ENCODE data around the gene TIAM2.

The TIAM2 gene

GRCh38 chr6:155141512-155141911 lies 146.4 kb downstream of the TIAM2 start:
- DNase-seq: no peak

GRCh38 chr6:155142168-155143028 lies 147.3 kb downstream of the TIAM2 start:
- DNase-seq: no peak

GRCh38 chr6:155143029-155143577 lies 148.0 kb downstream of the TIAM2 start:
- no peak for DNase-seq

GRCh38 chr6:155143578-155144106 lies 148.5 kb downstream of the TIAM2 start:
- no peak for DNase-seq

- DNase-seq: no peak
These were observed 151.1 kb downstream of the TIAM2 start for GRCh38 chr6:155146205-155146604.

GRCh38 chr6:155147958-155148663 lies 153.0 kb downstream of the TIAM2 start:
- no peak for DNase-seq

- no peak for DNase-seq
These were observed 156.0 kb downstream of the TIAM2 start for GRCh38 chr6:155150967-155151671.

GRCh38 chr6:155152211-155153076 lies 157.3 kb downstream of the TIAM2 start:
- DNase-seq: peak; percentile 68

- DNase-seq: no peak
These were observed 159.2 kb downstream of the TIAM2 start for GRCh38 chr6:155154158-155154830.

- DNase-seq: no peak
These were observed 160.8 kb downstream of the TIAM2 start for GRCh38 chr6:155155787-155156447.

GRCh38 chr6:155157101-155157500 lies 162.0 kb downstream of the TIAM2 start:
- no peak for DNase-seq

- DNase-seq: no peak
These were observed 163.1 kb downstream of the TIAM2 start for GRCh38 chr6:155158030-155158843.

GRCh38 chr6:155162682-155163081 lies 167.6 kb downstream of the TIAM2 start:
- DNase-seq: no peak

- no peak for DNase-seq
These were observed 168.5 kb downstream of the TIAM2 start for GRCh38 chr6:155163601-155164000.

- DNase-seq: no peak
These were observed 170.1 kb downstream of the TIAM2 start for GRCh38 chr6:155165029-155165710.

- no peak for DNase-seq
These were observed 175.4 kb downstream of the TIAM2 start for GRCh38 chr6:155170519-155170918.

GRCh38 chr6:155171109-155171746 lies 176.1 kb downstream of the TIAM2 start:
- DNase-seq: no peak

GRCh38 chr6:155171747-155172449 lies 176.8 kb downstream of the TIAM2 start:
- no peak for DNase-seq
